Measurements from ENCODE around the gene RGS7BP. TPM values are rescaled to one million over a fixed set of nuclear protein-coding genes. Genes with fewer than 3 reads are reported as not detected.

Gene RGS7BP
- total RNA-seq, 1 experiment from 2014 or later = not detected

DNA sequence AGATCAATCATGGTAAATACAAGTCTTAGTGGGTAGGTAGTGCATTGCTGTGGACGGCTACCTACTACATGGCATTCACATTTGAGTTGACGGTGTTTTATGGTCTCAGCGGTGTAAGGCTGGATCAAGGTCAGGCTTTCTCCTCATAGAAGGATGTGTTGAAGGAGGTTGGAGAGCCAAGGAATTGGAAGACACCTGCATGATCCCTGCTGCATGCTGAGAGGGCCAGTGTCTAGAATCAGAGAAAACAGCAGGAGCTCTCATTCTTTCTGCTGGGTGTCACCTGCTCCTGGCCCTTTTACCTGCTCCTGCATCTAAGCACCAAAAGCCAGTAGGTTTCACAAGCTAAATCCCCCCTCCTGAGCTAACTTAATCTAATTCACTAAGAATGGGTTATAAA is 88.2 kb downstream of the RGS7BP start:
- no peaks in the 10 kb centered on the region for H4K20me1 ChIP-seq (ENCODE audit: insufficient read depth)
- 0 out of 2 replicates have a peak, but pooled peaks cover 8% of the 10 kb centered on the region for H3K27me3 ChIP-seq (ENCODE audit: insufficient read depth, low read length)
- no peak overlapping the region for H3K27ac ChIP-seq (ENCODE audit: low read depth, low read length)
- POLR2A ChIA-PET = no interaction called here
- DNase-seq (ENCODE audit: low read depth, low spot score) (no peak), ATAC-seq (no peak)
- no TSS peak for BruUV-seq (replicated peaks)
- intact Hi-C loops (cut with micrococcal nuclease) = no loop called here
- no peak for TF ChIP-seq ZFX (IDR thresholded peaks at IDR 0.05)
- TF ChIP-seq CEBPB (IDR thresholded peaks at IDR 0.05; ENCODE audit: low read depth) = no peak
- TF ChIP-seq, protein P1, sequence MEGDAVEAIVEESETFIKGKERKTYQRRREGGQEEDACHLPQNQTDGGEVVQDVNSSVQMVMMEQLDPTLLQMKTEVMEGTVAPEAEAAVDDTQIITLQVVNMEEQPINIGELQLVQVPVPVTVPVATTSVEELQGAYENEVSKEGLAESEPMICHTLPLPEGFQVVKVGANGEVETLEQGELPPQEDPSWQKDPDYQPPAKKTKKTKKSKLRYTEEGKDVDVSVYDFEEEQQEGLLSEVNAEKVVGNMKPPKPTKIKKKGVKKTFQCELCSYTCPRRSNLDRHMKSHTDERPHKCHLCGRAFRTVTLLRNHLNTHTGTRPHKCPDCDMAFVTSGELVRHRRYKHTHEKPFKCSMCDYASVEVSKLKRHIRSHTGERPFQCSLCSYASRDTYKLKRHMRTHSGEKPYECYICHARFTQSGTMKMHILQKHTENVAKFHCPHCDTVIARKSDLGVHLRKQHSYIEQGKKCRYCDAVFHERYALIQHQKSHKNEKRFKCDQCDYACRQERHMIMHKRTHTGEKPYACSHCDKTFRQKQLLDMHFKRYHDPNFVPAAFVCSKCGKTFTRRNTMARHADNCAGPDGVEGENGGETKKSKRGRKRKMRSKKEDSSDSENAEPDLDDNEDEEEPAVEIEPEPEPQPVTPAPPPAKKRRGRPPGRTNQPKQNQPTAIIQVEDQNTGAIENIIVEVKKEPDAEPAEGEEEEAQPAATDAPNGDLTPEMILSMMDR (IDR thresholded peaks at IDR 0.05 in 2 of 3, conservative IDR thresholded peaks at IDR 0.05 in 1 of 3; ENCODE audit: borderline replicate concordance in 1 of 3, insufficient read depth in 1 of 3, low read depth in 2 of 3, low read length in 2 of 3) = no peak
- no peak for TF ChIP-seq YY1 (IDR thresholded peaks at IDR 0.05; ENCODE audit: extremely low read depth, insufficient replicate concordance, low read depth, low read length)
- TF ChIP-seq ZNF274 (IDR thresholded peaks at IDR 0.05; ENCODE audit: low read depth, low read length) = no peak
- TF ChIP-seq, protein P2, sequence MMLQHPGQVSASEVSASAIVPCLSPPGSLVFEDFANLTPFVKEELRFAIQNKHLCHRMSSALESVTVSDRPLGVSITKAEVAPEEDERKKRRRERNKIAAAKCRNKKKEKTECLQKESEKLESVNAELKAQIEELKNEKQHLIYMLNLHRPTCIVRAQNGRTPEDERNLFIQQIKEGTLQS (IDR thresholded peaks at IDR 0.05) = no peak
- TF ChIP-seq POLR2AphosphoS5 (IDR thresholded peaks at IDR 0.05; ENCODE audit: low read depth, low read length) = no peak
- TF ChIP-seq EZH2 (IDR thresholded peaks at IDR 0.05) = no peak
- no peak for TF ChIP-seq SRF (IDR thresholded peaks at IDR 0.05; ENCODE audit: low read depth)
- H3K9ac ChIP-seq (ENCODE audit: low read length) = no peak overlapping the region
- H2AFZ ChIP-seq (ENCODE audit: low read depth, low read length, poor library complexity, severe bottlenecking) = no peak overlapping the region
- H3K36me3 ChIP-seq (ENCODE audit: control insufficient read depth in 1 of 2, insufficient read depth in 2 of 2, low read length in 2 of 2) = no peaks in the 10 kb centered on the region
- H3K9me2 ChIP-seq (ENCODE audit: insufficient read depth) = no peaks in the 10 kb centered on the region
- H3K4me2 ChIP-seq (ENCODE audit: low read length) = no peak overlapping the region
- RAD21 ChIA-PET (ENCODE audit: low non-redundant PET in 1 of 2, low total read pairs in 2 of 2, uncharacterized antibody in 2 of 2, unreplicated experiment in 2 of 2) = no interaction called here
- no peak overlapping the region for H3K4me3 ChIP-seq (replicated peaks in 1 of 2; ENCODE audit: low read depth in 1 of 2, low read length in 2 of 2)
- H3K4me1 ChIP-seq (ENCODE audit: control insufficient read depth in 1 of 2, insufficient read depth in 2 of 2, low read length in 2 of 2) = no peaks in the 10 kb centered on the region
- CTCF ChIA-PET = interaction anchor here (1.3 kb wide), 1 partner anchor 21 kb away, joined by 3 read pairs; no protein-coding TSS in a partner anchor
- H3K9me3 ChIP-seq (ENCODE audit: control insufficient read depth in 1 of 2, insufficient read depth in 1 of 2, low read depth in 1 of 2, low read length in 2 of 2) = no peaks in the 10 kb centered on the region
- H3K79me2 ChIP-seq (ENCODE audit: insufficient read depth, low read length) = no peaks in the 10 kb centered on the region
